Stomach smooth muscle (tissue), 2 donors: Measurements from ENCODE around the gene MFAP4.

Experiments
- H3K27ac ChIP-seq: one replicate; pipeline ENCODE4 v1.7.0; 2013; ENCODE audit warnings: mild to moderate bottlenecking, low read length, inconsistent platforms
- H3K27me3 ChIP-seq, 2 donors: one replicate each; pipeline ENCODE4 v1.7.0; 2013; ENCODE audit warnings: low read length in 2 of 2; ENCODE audit not compliant: insufficient read depth in 2 of 2, control insufficient read depth in 1 of 2
- H3K36me3 ChIP-seq, 2 donors: one replicate each; pipeline ENCODE4 v1.7.0; 2013; ENCODE audit warnings: low read length in 2 of 2; ENCODE audit not compliant: control insufficient read depth in 2 of 2, insufficient read depth in 2 of 2
- H3K4me1 ChIP-seq: one replicate; pipeline ENCODE4 v1.7.0; 2013; ENCODE audit warnings: low read length; ENCODE audit not compliant: control insufficient read depth, insufficient read depth
- H3K4me3 ChIP-seq, 2 donors: one replicate each; pipeline ENCODE4 v1.7.0; 2013; ENCODE audit warnings: low read length in 2 of 2
- H3K9ac ChIP-seq, 2 donors: one replicate each; pipeline ENCODE4 v1.7.0; 2013; ENCODE audit warnings: low read length in 2 of 2, mild to moderate bottlenecking in 1 of 2
- H3K9me3 ChIP-seq, 2 donors: one replicate each; pipeline ENCODE4 v1.7.0; 2013; ENCODE audit warnings: low read length in 2 of 2; ENCODE audit not compliant: control insufficient read depth in 2 of 2
- donor health status: healthy.
- donor health status: Pancreatic carcinoma.

Gene MFAP4, protein sequence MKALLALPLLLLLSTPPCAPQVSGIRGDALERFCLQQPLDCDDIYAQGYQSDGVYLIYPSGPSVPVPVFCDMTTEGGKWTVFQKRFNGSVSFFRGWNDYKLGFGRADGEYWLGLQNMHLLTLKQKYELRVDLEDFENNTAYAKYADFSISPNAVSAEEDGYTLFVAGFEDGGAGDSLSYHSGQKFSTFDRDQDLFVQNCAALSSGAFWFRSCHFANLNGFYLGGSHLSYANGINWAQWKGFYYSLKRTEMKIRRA

DNA sequence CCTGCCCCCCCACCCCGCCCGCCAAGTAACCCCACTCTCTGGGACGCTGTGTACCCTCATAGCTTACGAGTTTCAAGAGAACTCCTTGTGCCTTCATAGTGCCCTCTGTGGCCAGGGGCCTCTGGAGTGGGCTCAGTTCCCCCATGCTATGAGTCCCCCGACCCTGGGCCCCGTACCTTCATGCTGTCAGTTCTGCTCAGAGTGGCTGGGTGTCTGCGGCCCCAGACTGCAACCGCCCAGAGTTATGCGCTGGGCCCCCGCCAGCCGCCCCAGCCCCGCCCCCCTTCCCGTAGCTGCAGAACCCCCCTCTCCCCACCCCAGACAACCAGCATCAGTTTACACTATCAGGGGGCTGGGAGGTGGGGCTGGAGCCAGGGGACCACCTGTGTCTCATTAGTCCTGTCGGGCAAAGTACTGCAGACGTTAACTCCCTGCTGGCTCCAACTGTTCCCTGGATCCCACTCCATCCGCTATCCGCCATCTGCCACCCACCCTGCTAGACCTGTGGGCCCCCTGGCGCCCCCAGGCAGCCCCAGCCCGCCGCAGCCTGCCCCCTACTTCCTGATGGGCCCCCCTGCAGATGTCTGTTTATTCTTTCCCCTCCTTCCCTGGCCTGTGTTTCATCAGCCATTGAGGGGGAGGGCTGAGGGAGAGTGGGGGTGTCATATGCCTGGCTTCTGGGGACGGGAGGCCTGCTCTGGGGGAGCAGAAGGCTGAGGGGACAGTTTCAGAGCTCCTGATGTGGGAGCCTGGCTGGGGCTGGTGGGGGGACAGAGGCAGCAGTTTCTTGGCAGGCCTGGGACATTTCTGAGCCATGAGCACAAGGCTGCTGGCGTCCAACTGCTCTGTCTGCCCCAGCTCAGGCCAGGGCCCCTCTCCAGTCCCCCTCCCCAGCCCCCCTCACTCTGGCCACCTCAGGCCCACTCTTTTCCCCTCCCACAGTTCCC lies at the start of gene MFAP4:
MFAP4 (minus strand) TSS at position 217 of the 947 bp plus-strand sequence; CDS start at position 182, 35 bp downstream.
- peak within 1 kb of the TSS; percentile 94 for H3K27ac ChIP-seq
- H3K4me1 ChIP-seq: peaks cover 80% of the 10 kb centered on the region
- no peaks in the 10 kb centered on the region for H3K27me3 ChIP-seq
- H3K4me3 ChIP-seq: peak within 1 kb of the TSS; percentile 55 to 75
- peaks cover 15 to 21% of the 10 kb centered on the region in 2 donors for H3K36me3 ChIP-seq
- H3K9me3 ChIP-seq: no peaks in the 10 kb centered on the region
- H3K9ac ChIP-seq: peak within 1 kb of the TSS; percentile 73 to 76

DNA sequence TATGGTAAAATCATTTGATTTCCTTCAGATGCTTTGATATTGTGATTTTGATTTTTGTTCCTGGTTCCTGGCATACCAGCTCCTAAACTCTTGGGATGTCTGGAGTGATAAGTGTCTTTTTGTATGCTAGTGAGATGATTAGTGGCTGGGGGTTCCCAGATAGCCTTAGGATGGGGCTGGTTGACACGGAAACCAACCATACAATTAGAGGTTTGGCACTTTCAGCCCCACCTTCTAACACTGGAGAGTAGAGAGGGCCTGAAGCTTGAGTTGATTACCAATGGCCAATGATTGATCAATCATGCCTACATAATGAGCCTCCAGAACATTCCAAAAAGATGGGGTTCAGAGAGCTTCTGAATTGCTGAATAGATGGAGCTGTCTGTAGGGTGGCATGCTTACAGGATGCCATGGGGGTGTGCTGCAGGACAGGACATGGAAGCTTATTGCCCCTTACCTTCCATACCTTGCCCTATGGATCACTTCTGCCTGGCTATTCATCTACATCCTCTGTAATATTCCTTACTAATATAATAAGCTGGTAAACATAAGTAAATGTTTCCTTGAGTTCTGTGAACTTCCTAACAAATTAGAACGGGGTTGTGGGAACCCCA lies 46.8 kb upstream of the MFAP4 start:
- Histone ChIP-seq H3K27me3 (no peaks in the 10 kb centered on the region), H3K9ac (no peak overlapping the region), H3K36me3 (no peaks in the 10 kb centered on the region), H3K4me3 (no peak overlapping the region), H3K9me3 (no peaks in the 10 kb centered on the region), H3K4me1 (no peaks in the 10 kb centered on the region), H3K27ac (no peak overlapping the region)

DNA sequence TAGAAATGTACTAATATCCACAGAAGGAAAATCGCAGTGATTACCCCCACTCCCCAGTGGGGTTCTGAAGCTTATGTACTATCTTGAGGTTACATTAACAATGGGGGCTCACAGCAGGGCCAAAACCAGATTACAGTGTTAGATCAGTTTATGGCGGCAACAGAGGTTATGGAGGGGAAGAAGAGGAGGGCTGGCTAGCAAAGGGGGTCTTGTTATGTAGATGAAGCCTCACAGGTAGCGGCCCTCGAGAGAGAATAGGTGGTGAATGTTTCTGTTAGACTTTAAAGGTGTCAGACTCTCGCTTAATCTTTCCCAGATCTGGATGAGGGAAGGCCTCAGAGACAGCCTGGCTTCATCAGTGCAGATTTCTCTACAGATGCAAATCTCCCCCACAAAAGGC lies 46.3 kb upstream of the MFAP4 start:
- no peaks in the 10 kb centered on the region for H3K36me3 ChIP-seq
- no peak overlapping the region for H3K9ac ChIP-seq
- no peak overlapping the region for H3K27ac ChIP-seq
- no peaks in the 10 kb centered on the region for H3K9me3 ChIP-seq
- no peaks in the 10 kb centered on the region for H3K4me1 ChIP-seq
- no peaks in the 10 kb centered on the region for H3K27me3 ChIP-seq
- H3K4me3 ChIP-seq: no peak overlapping the region

DNA sequence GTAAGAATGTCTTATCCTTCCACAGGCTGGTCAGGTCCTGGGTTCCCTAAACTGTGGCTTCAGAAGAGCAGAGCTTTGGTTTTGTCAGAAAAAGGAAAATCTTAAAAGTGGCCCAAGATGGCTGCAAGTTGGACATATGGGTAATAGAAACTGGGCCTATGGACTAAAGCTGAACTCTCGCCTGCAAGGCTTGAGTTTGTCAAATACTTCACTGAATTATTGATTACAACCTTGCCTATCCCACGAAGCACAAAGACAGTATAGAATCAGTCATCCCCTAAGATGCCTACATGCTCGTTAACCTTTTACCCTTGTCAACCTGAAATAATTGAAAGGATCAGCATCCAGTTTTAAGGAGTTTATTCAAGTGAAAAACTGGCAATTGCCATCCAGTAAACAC lies 44.7 kb upstream of the MFAP4 start:
- Histone ChIP-seq H3K4me1 (no peaks in the 10 kb centered on the region), H3K36me3 (no peaks in the 10 kb centered on the region), H3K4me3 (no peak overlapping the region), H3K27ac (no peak overlapping the region), H3K27me3 (no peaks in the 10 kb centered on the region), H3K9me3 (no peaks in the 10 kb centered on the region), H3K9ac (no peak overlapping the region)

DNA sequence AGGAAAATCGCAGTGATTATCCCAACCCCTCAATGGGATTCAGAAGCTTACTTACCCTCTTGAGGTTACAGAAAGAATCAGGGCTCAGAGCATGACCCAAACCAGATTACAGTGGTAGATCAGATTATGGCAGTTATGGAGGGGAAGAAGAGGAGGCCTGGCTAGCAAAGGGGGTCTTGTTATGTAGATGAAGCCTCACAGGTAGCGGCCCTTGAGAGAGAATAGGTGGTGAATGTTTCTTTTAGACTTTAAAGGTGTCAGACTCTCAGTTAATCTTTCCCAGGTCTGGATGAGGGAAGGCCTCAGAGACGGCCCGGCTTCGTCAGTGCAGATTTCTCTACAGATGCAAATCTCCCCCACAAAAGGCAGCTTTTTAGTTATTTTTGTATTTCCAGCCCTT lies 39.6 kb upstream of the MFAP4 start:
- no peak overlapping the region for H3K4me3 ChIP-seq
- H3K9me3 ChIP-seq: no peaks in the 10 kb centered on the region
- H3K9ac ChIP-seq: no peak overlapping the region
- peaks cover 5% of the 10 kb centered on the region for H3K4me1 ChIP-seq
- no peak overlapping the region for H3K27ac ChIP-seq
- H3K27me3 ChIP-seq: no peaks in the 10 kb centered on the region
- H3K36me3 ChIP-seq: no peaks in the 10 kb centered on the region

DNA sequence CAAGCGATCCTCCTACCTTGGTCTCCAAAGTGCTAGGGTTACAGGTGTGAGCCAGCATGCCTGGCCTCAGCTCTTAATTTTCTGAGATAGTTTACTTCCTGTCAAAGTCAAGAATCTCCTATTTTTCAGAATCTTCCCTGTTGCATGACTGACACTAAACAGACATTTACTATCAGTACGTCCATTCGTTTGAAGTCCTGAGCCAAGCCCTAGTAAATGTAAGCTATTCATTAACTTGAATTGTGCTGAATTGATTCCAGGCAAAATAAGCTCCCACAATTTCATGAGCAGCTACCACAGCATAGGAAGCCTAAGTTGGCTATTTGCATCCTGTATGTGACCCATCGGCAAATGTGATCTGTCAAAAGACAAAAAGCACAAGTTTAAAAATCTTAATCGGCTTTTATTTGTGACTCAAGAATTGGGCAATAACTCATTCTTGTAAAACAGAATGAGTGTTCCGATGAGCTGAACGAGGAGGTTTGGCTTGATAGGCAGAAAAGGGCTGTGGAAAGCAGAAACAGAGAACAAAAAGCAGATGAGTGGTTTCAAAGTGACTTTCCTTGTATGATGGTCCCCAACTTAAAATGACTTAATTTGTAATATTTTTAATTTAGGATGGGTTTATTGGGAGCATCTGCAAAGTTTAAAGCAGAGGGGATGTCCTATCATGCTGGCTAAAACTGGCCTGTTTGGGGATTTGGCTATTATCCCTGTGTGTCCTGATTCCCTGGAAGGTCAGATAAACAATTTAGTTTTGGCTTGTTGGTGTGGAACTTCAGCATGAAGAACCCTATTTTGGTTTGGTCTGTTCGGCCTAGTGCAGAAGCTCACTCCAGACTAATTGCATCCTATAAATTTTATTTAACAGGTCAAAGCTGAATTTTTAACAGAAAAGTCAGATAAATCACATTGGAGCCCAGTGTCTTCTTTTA lies 38.2 kb upstream of the MFAP4 start:
- Histone ChIP-seq H3K36me3 (no peaks in the 10 kb centered on the region), H3K9ac (no peak overlapping the region), H3K4me1 (peaks cover 5% of the 10 kb centered on the region), H3K27ac (no peak overlapping the region), H3K9me3 (no peaks in the 10 kb centered on the region), H3K4me3 (no peak overlapping the region), H3K27me3 (no peaks in the 10 kb centered on the region)

DNA sequence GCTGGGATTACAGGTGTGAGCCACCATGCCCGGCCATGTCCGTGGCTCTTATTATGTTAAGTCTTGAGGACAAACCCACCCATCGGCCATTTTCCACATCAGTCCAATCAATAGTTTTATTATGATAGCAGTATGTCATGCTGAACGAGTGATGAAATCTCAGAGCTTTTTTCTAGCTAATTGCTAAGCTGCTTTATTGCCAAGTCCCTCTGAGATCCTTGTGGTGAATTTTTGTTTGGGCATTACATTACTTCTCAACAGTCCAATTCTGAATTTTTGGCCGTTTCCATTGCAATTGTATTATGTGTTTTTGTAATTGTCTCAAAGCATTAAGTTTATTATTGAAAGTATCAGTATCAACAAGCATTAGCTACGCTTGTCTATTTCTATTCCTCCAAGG lies 34.9 kb upstream of the MFAP4 start:
- no peak overlapping the region for H3K9ac ChIP-seq
- no peaks in the 10 kb centered on the region for H3K36me3 ChIP-seq
- no peaks in the 10 kb centered on the region for H3K27me3 ChIP-seq
- no peak overlapping the region for H3K4me3 ChIP-seq
- no peaks in the 10 kb centered on the region for H3K9me3 ChIP-seq
- no peak overlapping the region for H3K27ac ChIP-seq
- peaks cover 5% of the 10 kb centered on the region for H3K4me1 ChIP-seq

DNA sequence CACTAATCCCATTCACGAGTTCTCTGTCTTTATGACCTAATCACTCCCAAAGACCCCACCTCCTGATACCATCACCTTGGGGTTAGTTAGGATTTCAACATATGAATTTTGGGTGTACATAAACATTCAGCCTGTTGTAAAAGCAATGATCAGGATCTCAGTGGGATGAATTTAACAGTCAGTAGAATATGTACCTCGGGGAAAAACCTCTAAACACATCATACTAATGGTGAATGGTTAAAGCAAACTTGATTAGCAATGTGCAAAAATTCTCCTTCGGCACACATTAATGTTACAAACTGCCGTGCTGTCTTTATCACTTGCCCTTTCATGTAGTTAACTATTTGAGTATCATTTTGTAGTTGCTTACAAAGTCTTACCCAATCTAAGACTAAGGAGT lies 34.2 kb upstream of the MFAP4 start:
- Histone ChIP-seq H3K4me3 (no peak overlapping the region), H3K9me3 (no peaks in the 10 kb centered on the region), H3K9ac (no peak overlapping the region), H3K27ac (no peak overlapping the region), H3K4me1 (peaks cover 4% of the 10 kb centered on the region), H3K27me3 (no peaks in the 10 kb centered on the region), H3K36me3 (no peaks in the 10 kb centered on the region)

DNA sequence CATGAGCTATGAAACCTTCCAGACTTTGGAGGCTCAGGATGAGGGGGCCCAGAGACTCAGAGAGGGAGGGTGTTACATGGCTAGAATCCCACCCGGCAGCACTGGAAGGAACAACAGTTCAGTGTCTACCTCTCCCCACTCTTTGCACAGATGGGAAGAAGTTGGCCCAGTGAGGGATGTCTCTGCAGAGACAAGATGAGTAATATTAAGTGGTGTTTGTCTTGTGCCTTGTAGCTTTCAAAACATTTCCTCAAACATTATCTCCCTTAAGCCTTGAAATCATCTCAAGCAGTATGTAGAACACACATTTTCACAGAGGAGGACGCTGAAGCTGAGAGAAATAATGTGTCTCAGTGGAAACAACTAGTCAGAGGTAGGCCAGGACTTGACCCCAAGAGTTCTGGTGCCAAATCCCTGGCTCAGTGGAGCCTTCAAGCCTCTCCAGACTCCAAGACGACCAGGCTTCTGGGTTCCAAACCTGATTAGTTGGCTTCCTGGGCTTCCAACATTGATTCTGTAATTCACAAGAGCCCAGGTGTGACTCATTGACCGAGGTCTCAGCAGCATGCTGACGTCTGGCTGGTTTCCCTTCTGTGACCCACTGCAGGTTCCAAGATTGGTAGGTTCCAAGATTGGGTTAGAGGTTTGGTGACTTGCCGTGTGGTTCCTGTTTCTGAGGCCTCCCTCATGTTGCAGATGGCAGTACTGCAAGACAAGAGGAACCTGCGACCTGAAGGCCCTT lies 31.4 kb upstream of the MFAP4 start:
- no peak overlapping the region for H3K27ac ChIP-seq
- H3K9me3 ChIP-seq: no peaks in the 10 kb centered on the region

More for the DNA sequence above, 31.4 kb upstream of the MFAP4 start:
- no peaks in the 10 kb centered on the region for H3K36me3 ChIP-seq
- H3K4me3 ChIP-seq: no peak overlapping the region
- no peaks in the 10 kb centered on the region for H3K27me3 ChIP-seq
- H3K9ac ChIP-seq: no peak overlapping the region
- H3K4me1 ChIP-seq: no peaks in the 10 kb centered on the region
